Measurements from ENCODE around the gene PANK4.

PANK4 gene

DNA sequence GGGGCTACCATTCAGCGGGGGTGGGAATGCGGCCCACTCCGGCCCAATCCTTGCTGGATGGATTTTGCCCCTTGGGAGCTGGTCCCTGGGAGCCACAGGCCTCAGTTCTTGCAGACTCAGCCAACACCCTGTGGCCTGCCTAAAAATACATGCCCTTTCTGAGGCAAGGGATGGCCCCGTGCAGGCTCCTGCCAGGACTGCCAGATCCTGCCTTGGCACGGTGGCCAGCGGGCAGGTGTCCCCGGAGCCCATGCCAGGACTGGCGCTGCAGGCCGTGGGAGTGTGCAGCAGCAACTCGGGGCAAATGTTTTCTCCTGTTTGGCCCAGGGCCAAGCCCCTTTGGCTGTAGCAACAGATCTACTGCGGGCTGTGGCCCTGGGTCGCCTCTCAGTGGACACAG, 1.6 kb upstream of the PANK4 start:
- DNase-seq: no peak

DNA sequence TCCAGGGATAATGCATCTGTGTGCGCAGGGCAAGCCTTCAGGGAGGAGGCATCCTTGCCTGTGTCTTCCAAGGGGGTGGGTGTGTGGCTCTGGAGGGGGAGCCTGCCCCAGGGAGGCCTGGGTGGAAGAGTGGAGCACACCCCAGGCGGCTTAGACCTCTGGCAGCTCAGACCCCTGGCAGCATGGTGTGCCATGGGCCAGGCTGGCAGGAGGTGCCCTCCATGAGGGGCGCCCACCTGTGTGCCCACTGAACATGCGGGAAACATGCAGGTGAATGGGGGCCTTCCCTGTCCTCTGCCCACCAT, 1.1 kb upstream of the PANK4 start:
- DNase-seq: no peak

DNA sequence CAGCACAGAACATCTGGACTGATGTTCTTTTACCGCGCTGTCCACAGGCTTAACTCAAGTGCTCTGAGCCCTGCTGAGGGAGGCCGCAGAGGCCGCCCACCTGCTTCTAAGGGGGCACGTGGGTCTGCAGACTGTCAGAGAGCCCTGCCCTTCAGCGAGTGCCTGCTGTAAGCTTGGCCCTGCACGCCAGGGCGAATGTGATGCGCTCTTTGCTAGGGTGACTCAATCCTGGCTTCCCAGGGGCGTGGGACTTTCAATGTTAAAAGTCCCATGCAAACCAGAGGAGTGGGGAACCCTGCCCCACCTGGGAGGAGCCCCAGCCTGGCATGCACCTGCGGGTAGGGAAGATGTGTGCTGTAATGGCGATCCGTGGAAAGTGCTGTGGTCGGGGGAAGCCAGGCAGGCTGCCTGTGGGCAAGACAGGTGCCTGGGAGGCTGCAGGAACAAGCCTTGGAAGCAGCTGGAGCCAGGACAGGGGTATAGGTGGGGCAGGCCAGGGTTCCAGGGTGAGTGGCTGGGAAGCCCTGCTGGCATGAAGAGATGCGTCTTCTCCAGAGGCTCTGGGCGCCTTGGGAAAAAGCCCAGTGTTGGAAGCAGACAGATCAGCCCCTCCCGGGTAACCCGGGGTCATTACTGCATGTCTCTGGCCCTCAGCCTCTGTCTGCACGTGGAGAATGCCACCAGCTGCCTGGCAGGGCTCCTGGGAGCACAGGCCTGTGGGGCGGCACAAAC, 594 bp upstream of the PANK4 start:
- DNase-seq: no peak

DNA sequence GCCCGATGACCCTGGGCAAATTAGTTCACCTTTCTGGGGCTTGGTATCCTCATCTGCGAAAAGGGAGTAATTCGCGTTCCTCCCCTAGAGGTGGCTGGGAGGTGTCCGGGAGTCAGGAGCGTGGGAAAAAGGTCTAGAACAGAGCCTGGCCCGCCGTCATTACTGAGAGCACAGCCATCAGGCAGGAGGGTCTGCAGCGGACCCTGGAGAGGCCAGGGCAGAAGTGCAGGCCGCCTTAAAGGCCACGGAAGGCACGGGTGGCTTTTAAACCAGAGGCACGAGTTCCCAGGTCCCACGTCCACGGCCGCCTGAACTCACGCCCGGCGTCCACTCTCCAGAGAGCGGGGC, 850 bp downstream of the PANK4 start:
- no peak for DNase-seq

DNA sequence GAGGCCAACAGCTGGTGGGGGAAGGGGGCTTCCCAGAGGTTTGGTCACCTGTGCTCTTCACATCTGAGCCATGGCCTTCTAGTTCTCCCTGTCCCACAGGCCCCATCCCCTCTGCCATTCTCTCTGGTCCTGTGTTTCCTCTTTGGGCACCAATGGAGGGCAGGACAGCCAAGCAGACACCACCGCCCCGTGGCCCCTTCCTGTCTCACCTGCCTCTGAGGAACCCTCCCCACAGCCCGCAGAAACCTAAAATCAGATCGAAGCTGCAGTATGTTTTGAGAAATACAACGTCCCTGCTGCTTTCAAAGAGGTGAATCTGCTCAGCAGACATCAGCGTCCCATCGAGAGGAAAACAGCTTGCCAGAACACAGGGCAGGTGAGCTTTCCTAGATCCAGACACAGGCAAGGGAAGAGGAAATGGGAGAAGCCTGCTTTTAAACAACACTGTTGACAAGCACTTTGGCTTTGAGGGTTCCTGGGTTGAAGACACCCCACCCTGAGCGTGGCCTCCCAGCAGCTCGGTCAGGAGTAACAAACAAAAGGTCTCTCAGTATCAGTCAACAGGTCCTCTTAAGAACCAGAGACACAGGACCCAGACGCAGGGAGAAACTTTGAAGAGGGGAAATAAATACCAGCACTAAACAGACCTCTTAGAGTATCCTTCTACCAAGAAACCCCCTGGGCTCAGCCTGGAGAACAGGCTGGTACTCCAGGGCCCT, 2.3 kb downstream of the PANK4 start:
- peak; percentile 52 for DNase-seq

DNA sequence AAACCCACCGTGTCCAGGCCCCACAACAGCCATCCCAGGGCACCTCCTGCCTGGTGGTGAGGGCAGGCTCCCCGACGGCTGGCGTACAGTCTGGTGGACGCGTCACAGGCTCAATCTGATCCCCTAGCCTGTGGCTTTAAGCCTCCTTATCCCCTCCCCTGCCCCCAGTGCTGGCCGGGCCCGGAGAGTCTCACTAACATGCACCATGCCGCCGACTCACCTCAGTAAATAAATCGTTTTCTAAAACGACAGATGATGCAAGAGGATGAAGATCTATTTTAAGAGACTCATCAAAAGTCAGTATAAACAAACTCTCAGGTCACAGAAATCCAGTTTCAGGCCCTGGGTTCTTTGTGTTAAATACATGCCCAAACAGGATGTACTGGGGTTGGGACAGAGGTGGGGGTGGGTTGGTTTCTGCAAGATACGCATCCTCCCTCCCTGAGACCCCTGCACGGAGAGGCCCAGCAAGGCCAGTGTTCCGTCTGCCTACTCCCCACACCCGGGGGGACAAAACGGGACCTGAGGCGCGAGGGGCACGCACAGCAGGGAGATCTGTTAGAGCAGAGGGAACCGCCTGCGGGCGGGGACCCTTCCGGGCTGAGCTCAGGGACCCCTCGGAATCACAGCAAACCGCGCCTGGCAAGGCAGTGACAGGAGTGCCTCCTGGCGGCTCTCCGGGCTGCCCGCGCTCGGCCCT, 3.1 kb downstream of the PANK4 start:
- DNase-seq: peak; percentile 34

DNA sequence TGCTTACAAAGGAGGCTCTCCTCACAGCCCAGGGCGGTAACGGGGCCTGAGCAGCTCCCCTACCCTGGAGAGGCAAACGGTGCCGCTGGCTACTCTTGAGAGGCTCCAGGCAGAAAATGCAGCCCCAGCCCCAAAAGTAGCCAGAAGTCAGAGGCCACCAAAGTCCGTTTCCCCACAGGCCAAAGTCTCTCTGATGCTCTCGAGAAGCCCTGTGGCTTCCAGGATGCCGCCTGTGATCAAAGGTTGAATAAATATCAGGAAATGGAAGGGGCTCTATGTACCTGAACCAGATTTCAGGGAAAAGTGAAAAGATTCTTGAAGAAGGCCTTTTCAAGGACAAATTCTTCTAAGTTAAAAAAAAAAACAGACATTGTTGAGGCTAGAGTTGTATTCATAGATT, 4.2 kb downstream of the PANK4 start:
- no peak for DNase-seq

DNA sequence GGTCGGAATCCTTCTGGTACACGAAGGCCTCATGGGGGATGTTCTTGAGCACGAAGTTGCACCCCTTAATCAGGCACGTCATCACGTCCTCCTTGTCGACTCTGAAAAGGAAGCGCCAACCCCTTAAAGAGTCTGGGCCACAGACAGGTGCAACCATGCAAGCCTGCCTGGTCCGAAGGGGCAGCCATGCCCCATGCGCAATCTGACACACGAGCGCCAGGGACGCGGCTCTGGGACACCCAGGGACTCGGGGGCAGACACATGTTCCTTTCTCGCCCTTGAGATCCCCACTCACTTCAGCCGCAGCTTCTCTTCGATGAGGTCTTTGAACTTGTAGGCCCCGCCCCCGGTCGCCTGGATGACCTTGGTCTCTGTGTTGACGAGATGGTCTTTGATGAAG, 5.6 kb downstream of the PANK4 start:
- DNase-seq: no peak

DNA sequence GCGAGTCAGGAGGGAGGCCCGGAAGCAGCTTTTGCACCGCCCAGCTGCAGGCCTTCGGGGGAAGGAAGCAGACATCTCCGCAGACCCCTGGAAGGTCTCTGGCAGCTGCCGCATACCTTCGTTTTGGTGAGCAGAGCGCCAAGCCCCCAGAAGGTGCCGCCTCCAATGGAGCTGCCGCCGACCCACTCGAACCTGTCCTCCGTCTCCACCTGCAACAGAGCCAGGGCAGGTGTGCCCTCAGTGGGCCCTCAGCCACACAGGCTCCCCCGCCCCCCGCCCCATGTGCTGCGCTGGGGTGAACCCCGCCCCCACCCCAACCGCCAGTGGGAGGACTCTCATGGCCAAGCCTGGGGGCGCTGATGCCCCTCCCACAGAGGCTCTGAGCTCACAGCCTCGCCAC, 6.2 kb downstream of the PANK4 start:
- DNase-seq: no peak

DNA sequence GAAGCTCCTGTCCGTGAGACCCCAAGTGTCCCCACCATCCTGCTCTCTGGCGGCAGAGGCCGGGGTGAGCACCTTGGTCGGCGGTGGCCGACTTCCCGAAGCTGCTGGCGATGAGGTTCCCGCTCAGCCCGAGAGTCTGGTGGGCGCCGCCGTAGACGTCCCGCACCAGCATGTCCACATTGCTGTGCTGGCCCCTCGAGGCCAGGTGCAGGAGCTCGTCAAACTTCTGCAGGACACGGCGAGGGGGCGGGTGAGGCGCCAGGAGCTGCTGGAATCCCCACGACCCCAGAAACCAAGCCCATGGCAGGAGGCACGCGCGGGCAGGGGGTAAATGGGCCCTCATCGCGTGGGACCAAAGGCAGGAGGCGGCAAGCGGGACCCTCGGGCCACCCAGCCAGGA, 6.7 kb downstream of the PANK4 start:
- DNase-seq: no peak

DNA sequence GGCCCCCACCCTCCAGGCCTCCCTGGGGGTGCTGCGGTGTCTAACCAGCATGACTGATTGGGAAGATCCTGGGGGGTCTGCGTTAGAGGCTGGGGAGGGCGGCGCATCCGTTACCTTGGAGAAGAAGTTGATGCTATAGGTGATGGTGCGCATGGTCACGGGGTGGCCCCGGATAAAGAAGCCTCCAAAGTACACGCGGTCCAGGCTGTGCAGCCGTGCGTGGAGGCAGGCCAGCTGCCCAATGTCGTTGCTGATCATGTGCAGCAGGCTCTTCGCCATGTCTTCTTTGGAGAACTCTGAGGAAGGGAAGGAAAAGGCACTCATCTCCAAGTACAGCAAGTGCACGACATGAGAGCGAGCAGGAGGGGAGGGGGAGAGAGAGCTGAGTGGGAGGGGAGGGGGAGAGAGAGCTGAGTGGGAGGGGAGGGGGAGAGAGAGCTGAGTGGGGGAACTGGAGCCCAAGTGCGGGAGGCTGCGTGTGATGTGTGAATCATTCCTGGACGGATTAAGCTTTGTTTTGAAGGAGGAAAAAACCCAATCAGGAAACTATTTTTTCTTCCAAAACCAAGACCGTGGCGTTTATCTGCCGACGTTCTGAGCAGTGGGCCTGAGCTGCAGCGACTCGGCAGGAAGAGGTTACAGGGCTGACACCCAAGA, 7.2 kb downstream of the PANK4 start:
- DNase-seq: no peak

DNA sequence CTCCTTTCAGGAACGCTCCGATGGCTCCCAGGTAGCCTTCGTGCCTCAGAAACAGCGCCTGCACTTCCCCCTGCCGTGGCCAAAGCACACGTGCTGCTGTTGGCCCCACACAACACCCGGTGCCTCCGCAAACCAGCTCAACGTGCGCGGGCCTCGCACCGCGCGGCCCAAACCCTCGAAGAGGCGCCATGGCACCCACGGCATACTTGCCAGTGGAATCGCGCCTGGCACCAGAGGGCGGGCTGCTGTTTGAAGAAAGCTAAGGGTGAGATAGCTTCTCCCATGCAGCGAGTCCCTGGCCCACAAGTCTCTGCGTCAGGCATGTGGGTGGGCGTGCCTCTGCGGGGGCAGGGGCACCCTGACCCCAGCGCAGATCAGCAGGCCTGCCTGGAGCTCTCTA, 7.9 kb downstream of the PANK4 start:
- DNase-seq: no peak

DNA sequence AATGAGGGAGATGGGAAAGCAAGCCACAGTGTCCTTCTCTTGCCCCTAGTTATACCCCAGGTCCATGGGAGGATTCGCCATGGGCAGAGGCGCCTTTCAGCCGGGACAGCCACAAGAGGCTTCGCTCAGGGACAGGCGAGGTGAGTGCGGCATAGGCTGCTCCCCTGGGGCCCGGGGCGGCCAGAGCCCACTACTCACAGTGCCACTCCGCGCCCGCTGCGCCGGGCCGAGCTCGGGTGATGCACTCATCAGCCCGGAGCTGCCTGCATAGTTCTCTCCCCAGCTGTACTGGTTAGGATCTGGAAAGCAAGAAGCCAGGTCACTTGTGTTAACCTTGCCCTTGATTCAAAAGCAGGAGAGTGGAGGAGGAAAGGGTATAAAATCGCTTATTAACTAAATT, 8.4 kb downstream of the PANK4 start:
- DNase-seq: no peak

DNA sequence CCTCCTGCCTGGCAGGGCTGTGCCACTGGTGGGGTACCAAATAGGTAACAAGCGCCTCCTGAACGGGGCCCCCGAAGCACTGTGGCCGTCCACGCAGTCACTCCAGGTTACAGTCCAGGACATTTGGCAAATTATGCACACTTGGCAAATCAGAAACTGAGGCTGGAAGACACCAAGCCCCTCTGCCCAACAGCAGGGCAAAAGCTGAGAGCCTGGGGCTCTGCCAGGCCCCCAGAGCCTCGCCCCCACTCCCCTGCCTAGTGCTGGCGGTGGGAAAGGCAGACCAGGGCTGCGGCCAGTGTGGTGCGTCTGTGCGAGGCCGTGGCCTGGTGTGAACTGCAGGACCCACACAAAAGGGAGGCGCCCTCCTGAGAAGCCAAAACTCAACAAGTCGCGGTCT, 9.4 kb downstream of the PANK4 start:
- no peak for DNase-seq

DNA sequence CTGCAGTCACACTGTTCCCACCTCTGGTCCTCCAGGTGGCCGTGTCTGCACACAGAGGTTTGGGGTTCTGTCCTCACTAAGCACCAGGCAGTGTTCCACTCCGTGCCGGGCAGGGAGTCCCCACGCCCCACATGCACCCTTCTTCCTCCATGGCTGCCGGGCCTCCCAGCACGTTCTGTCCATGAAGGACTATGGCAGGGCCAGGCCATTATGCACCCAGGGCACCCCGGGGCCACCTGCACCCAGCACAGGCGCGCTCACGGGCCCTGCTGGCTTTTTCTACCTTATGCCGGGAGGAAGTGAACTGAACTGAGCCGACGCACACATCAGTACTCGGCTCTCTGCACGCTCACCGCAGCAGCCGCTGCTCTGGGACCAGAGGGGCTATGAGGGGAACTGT, 10.3 kb downstream of the PANK4 start:
- no peak for DNase-seq

DNA sequence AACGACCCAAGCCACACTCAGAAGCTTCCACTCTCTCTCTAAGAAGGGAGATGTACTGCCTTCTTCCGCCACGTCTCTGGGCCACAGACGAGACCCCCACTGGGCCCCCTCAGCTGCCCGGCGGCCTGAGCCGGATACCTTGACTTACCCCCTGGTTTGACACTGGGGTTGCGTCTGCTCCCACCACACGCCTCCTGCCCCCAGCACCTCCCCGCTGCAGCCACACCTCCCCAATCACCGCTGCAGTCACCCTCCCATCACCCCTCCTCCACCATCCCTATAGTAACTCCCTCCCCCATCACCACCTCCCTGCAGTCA, 10.7 kb downstream of the PANK4 start:
- no peak for DNase-seq

DNA sequence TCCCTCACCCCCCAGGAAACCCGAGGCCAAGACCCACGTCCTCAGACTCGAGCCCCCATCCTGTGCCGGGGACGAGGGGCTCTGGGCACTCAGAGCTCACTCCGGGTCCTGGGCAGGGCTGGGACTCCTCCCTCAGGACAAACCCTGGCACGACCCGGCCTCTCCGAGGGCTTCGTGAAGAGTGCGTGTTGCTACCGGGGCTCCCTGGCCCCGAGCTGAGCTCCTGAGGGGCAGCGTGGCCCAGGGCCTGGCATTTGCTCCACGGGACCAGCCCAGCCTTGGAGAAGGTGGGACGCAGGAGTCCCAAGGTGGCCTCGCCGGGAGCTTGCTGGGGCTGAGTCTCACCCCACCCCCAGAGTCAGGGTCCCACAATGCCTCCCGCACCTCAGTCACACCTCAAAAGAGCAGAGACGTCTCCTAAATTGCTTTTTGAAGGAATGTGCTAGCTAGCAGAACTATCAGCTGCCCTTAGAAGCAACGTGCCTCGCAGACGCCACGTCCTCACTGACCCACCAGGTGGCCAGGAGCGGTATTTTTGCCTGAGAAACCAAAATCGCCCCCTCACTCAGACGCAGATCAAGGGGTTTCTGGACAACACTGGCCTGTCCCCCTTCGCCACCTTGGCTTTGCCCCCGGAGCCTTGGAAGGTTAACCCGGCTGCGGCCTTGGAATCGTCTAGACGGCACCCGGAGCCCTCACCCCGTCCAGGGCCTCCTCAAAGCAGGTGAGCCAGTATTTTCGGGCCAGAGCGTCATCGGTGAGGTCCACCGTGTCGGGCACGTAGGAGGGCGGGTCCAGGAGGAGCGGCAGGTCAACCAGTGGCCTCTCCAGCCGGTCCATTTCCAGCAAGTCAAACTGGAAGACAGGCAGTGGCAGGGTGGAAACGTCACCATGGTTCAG, 11.3 kb downstream of the PANK4 start:
- no peak for DNase-seq

DNA sequence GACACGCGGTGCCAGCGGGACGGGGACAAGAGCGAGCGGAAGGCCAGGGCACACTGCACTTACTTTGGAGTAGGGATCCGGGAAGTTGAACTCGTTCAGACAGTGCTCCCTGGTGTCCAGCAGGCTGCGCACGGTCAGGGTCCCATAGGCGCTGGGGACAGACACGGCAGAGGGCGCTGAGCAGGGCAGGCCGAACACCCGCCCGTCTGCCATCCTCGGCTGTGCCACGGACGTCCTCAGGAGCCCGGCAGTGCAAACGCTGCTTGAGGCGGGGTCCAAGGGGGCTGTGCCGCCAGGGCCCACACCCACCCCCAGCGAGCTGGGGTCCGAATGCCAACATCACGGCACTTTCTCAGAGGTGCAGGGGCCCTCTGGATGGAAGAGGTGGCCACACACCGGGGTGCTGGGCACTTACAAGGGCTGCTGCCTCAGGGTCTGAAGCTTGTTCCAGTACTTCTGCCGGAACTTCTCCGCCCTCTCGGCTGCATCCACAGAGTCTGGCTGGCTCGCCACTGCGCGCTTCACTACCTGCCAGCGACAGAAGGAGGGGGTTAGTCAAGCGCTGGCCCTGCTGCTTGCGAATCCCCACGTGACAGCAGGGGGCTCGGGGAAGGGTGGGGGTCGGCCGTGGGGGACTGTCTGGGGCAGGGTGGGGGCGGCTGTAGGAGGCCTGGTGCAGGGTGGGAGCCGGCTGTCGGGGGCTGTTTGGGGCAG, 12.3 kb downstream of the PANK4 start:
- no peak for DNase-seq

DNA sequence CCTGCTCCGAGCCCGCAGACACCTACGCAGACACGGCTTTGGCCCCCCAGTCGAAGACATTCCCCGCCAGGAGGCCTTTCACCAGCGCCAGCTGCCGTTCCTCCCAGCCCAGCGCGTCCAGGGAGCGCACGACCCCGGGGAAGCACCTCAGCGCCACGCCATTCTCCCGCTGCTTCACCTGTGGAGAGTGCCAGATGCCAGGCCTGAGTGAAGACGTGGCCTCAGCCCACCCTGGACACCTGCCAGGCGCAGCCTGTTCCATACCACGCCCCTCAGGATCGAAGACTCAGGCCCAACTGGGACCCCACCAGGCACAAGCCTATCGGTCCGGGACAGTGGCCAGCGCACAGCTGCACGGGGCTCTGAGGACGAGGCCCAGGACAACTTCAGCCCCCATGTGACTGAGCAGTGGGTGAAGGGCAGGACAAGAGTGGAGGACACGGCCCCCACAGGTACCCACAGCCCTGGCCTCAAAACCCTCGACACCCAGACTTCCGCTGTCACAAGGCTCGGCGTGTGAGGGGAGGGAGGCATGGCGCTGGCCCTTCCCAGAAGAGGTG, 13.5 kb downstream of the PANK4 start:
- no peak for DNase-seq

DNA sequence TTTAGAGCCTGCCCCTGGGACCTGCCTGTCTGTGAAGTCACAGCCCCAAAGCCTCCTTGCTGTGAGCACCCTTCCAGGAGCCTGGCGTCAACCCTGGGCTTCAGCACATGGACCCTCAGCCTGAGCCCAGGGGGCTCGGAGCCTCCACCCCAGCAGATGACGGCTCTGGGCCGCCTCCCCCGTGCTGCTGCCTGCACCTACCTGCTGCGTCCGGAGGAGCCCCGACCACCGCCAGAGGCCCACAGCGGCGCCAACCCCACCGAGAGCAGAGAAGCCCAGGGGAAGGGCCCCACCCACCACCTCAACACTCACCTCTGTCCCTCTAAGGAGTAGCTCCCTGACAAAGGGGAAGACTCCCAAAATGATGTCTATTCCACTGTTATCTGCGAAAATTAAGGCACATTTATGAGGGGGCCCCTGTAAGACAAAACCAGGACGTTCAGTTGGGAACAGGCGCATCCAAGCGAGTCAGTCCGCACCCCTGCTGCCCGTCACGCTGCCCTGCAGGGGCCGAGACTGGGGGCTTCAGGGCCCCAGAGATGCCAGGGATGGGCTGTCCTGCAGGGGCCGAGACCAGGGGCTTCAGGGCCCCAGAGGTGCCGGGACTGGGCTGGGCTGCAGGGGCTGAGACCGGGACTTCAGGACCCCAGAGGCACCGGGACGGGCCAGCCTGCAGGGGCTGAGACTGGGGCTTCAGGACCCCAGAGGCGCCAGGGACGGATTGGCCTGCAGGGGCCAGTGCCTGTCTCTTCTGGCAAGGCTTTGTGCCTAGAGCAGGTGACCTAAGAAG, 15.8 kb downstream of the PANK4 start:
- no peak for DNase-seq

DNA sequence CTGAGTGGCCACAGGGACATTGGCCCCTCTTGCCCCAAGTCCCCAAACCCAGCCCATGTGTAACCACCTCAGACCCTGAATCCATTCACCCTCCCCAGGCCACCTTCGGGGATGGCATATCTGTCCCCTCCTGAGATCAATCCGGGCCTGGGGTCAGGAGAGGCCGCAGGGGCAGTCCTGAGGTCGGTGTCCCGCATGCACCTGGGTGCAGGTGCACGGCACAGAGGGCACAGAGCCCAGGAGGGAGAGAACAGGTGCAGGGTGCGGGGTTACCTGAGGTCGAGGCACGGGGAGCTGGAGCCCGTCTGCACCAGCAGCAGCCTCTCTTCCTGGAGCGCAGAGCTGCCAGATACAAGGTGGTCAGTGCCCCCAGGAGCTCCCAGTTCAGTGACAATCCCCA, 16.8 kb downstream of the PANK4 start:
- DNase-seq: no peak
